ENCODE results near the gene LRIT3. TPM values are rescaled to one million over a fixed set of nuclear protein-coding genes. Genes with fewer than 3 reads are reported as not detected.
"Not testable (repeated sequence)": the region's sequence is repeated elsewhere in the genome, so short reads cannot be mapped to it uniquely, and the experiment has no call there.

LRIT3 gene
- polyA plus RNA-seq, 4 donors = 0.23 to 0.83 (median 0.54) TPM

GRCh38 chr4:109846395-109847098 lies 1.4 kb upstream of the LRIT3 start:
- no peak for DNase-seq (ENCODE audit: low read depth in 4 of 4, low spot score in 2 of 4)

- no peak for DNase-seq (ENCODE audit: low read depth in 4 of 4, low spot score in 2 of 4)
Observed at GRCh38 chr4:109848501-109848900, 594 bp downstream of the LRIT3 start.

DNA sequence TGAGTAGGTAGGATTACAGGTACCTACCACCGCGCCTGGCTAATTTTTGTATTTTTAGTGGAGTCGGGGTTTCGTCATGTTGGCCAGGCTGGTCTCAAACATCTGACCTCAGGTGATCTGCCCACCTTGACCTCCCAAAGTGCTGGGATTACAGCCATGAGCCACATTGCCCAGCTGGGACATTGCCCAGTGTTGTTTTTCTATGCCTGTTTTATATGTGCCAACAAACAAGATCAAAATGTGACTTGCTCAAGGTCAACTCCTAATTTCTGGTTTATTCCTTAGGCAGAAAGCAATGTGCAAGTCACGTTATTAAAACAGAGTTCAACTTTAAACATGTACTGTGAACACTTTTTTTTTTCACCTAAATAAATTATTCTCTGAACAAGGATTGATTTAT lies 2.7 kb downstream of the LRIT3 start:
- no peak for DNase-seq (ENCODE audit: low read depth in 4 of 4, low spot score in 2 of 4)

GRCh38 chr4:109859426-109860300 lies 11.8 kb downstream of the LRIT3 start:
- not testable (repeated sequence) for DNase-seq (ENCODE audit: low read depth in 4 of 4, low spot score in 2 of 4)

GRCh38 chr4:109861271-109861670 lies 13.4 kb downstream of the LRIT3 start:
- DNase-seq (ENCODE audit: low read depth in 4 of 4, low spot score in 2 of 4) = no peak

DNA sequence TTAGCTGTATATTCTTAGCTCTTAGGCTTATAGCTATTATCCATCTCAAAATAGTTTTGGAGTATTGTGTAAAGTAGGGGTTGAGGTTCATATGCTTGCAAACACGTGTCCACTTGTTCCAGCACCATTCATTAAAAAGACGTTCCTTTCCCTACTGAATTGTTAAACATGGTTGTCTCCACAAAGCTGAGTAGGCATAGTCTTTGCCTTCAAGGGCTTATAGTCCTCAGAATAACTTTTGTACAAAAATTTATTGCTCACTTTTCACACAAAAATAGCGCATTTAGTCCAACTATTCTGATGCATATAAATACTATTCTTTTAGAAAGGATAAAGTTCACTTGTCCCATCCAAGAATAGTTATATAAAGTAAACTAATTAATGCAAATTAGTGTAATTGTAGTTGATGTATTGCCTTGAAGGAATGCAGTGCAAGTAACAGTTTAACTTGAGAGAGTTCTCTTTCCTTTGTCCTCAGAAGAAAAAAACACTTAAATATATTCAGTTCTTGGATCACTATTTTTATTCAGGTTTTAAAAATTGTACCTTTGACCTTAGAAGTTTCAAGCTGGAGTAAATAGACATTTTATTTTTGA lies 14.1 kb downstream of the LRIT3 start:
- peak in 2 of 4 donors; percentile 1 to 5 for DNase-seq (ENCODE audit: low read depth in 4 of 4, low spot score in 2 of 4)

- no peak for DNase-seq (ENCODE audit: low read depth in 4 of 4, low spot score in 2 of 4)
Observed at GRCh38 chr4:109864134-109864533, 16.2 kb downstream of the LRIT3 start.

DNA sequence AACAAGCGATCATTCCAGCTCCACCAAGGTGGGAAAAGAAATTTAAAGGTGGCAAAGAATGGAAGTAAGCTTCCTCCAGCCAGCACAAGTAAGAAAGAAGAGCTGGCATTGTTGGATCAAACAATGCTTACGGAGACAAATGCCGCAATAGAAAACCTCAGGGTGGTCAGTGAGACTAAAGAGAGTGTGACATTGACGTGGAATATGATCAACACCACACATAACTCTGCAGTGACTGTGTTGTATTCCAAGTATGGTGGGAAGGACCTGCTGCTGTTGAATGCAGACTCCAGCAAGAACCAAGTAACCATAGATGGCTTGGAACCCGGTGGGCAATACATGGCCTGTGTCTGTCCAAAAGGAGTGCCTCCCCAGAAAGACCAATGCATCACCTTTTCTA lies 22.2 kb downstream of the LRIT3 start:
- no peak for DNase-seq (ENCODE audit: low read depth in 4 of 4, low spot score in 2 of 4)

DNA sequence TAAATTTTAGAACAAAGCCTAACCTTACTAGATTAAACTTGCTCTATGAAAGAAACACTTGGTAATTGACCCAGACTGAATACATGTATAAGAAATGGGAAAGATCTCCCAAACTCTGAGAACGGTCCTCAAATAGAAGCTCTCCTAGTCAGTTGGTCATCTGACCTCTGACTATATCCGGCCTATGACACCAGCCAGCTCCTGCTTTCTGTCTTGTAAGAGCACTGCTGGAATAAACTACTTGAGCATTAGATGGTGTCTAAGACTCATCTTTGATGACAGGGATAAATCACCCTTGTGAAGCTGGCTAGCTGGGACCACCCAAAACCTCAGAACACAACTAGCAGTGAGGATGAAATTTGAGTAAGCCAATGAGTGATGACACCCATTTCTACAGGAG lies 24.2 kb downstream of the LRIT3 start:
- DNase-seq (ENCODE audit: low read depth in 4 of 4, low spot score in 2 of 4) = no peak

DNA sequence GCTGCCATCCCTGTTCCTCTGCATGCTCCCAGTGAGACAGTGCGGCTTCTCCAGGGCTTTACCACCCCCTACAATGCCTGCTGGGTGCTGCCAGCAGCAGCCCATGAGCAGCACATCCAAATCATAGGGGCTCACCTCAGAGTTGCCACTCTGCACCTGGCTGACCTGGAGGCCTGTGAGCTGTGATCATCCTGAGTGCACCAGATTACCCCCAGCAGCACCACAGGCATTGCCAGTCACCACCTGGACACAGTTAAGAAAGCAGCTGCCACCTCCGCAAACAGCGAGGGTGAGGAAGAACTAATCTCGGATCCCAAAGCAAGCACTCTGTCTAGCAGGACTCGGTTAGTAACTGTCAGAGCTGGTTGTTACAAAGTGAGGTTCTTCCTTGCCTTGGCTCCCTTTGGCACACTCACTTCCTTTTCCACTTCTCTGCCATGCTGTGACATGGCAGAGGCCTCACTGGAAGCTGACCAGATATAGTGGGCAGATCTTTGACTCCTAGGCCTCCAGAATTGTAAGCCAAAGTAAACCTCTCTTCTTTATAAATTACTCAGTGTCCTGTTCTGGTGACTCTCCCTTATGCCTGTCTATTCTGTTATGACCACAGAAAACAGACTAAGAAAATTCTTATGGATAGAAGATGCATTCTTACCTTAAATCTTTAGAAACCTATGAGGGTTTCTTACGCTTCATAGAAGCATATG lies 25.2 kb downstream of the LRIT3 start:
- no peak for DNase-seq (ENCODE audit: low read depth in 4 of 4, low spot score in 2 of 4)

DNA sequence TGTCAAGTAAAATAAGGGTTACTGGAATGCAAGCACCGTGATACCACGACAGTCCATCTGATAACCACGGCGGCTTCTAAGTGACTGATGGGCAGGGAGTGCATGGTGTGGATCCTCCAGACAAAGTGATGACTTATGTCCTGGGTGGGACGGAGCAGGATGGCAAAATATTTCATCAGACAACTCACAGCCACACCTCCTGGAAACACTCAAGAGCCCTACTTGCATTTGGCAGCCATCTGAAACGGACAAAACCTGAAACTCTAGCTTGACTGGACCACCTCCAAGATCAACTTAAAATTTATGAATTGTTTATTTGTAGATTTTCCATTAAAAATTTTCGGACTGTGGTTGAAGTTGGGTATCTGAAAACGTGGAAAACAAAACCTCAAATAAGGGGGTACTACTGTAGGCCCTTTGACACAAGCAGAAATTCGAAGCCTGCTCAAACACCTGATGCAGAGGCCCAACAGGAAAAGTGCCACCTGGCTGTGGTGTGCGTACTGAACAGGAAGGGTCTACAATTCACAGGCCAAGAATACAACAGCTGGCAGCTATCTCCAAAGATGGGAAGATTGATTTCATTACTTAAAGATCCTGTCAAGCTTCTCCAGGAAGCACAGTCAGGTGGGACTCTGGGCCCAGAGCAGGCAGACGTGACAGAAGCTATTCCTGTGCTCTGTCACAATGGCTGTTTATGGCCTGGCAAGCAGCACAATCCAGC lies 26.0 kb downstream of the LRIT3 start:
- DNase-seq (ENCODE audit: low read depth in 4 of 4, low spot score in 2 of 4) = no peak

DNA sequence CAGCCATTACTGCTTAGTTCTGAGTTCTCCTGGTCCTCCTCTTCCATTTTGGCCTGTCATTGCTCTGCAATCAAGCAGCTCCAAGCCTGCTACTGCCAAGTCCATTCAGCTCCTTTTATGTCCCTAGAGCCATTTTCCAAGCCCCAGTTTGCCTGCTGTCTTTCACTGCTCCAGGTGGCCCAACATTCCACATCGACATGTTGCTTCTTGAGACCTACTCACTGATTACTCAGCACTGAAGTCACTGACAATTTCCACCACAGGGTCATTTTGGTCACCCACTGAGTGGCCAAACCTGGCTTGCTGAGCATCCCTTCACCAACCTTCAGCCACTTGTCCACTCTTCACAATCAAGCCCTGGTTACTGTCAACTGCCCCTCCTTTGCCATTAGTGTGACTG lies 27.2 kb downstream of the LRIT3 start:
- no peak for DNase-seq (ENCODE audit: low read depth in 4 of 4, low spot score in 2 of 4)

GRCh38 chr4:109875553-109875952 lies 27.6 kb downstream of the LRIT3 start:
- not testable (repeated sequence) for DNase-seq (ENCODE audit: low read depth in 4 of 4, low spot score in 2 of 4)

GRCh38 chr4:109876634-109877265 lies 28.8 kb downstream of the LRIT3 start:
- no peak for DNase-seq (ENCODE audit: low read depth in 4 of 4, low spot score in 2 of 4)

DNA sequence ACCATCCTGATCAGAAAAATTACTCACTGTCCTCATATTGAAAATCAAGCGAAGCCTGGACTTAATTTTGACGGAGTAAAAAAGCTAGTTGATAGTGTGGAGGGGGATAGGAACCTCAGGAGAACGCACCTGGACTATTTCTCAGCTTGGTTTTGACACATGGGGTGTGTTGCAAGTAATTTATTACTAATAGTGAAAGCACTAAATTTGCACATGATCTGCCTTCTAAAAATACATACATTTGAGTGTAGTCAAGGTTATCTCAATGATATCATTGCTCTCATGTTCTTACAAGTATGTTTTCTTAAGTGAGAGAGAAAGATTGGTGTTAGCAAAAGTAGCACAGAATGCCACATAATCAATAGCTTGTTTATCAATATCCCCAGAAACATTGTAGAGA lies 29.5 kb downstream of the LRIT3 start:
- DNase-seq (ENCODE audit: low read depth in 4 of 4, low spot score in 2 of 4) = no peak

GRCh38 chr4:109878355-109878754 lies 30.4 kb downstream of the LRIT3 start:
- no peak for DNase-seq (ENCODE audit: low read depth in 4 of 4, low spot score in 2 of 4)

DNA sequence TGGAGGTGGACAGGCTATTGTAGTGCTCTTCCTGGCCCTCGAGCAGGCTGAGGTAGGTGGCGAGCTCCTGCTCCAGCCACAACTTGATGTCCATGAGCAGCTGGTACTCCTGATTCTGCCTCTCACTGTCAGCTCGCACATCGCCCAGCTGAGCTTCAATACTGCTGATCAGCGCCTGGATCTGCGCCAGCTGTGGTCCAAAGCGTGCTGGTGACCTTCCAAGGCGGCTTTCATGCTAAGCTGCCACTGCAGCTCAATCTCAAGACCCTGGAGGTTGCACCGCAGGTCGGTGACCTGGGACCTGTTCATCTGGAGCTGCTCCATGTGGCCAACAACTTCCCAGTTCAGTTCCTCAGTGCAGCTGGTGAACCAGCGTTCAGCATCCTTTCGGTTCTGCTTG lies 31.2 kb downstream of the LRIT3 start:
- no peak for DNase-seq (ENCODE audit: low read depth in 4 of 4, low spot score in 2 of 4)

GRCh38 chr4:109879636-109880314 lies 31.9 kb downstream of the LRIT3 start:
- DNase-seq (ENCODE audit: low read depth in 4 of 4, low spot score in 2 of 4) = no peak

DNA sequence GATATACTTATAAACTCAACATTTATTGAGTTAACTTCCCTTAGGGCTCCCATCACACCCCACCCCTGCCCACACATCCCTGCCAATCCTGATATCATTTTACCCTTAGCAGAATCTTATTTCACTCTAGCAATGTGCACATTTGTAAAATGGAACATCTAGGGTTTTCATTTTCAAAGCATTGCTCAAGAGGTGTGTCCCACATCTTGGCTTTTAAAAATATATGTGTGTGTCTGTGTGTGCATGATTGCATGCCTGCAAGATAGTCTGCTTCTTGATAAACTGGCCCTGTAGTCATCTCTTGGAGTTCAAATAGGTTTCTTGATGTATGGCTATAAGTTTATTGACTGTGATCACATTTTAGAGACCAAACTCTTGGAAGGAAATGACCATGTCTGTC lies 38.4 kb downstream of the LRIT3 start:
- no peak for DNase-seq (ENCODE audit: low read depth in 4 of 4, low spot score in 2 of 4)

Measured in left renal cortex interstitium (tissue), 4 donors.